CD14-positive monocyte (primary cell): ENCODE data around the gene ACTR5. TPM values are rescaled to one million over a fixed set of nuclear protein-coding genes. Genes with fewer than 3 reads are reported as not detected.

Experiments
- DNase-seq, 3 donors: peaks; one replicate each; pipeline ENCODE4 v3.0.0-alpha.2; 2011 to 2022
- H2AFZ ChIP-seq: 2 replicates; pipeline ENCODE4 v1.6.0; 2012; ENCODE audit warnings: mild to moderate bottlenecking, low read depth, low read length, inconsistent platforms; ENCODE audit not compliant: insufficient read depth, poor library complexity, severe bottlenecking
- H3K27ac ChIP-seq, 2 donors: 1 replicate in 1 of 2; 2 replicates in 1 of 2; pipeline ENCODE4 v1.5.1; 2012 to 2013; ENCODE audit warnings: low read length in 2 of 2, control low read depth in 1 of 2, inconsistent platforms in 1 of 2, low read depth in 1 of 2, mild to moderate bottlenecking in 1 of 2
- H3K27me3 ChIP-seq, 2 donors: one replicate each; pipeline versions ENCODE4 v1.6.0 to v1.6.1; 2011 to 2013; ENCODE audit warnings: low read length in 2 of 2; ENCODE audit not compliant: control insufficient read depth in 2 of 2, insufficient read depth in 2 of 2
- H3K36me3 ChIP-seq, 2 donors: replicated peaks in 1 of 2; 1 replicate in 1 of 2; 2 replicates in 1 of 2; pipeline versions ENCODE4 v1.5.1 to v1.6.1; 2012 to 2013; ENCODE audit warnings: low read length in 2 of 2, control low read depth in 1 of 2, inconsistent platforms in 1 of 2, mild to moderate bottlenecking in 1 of 2; ENCODE audit not compliant: insufficient read depth in 2 of 2, control insufficient read depth in 1 of 2
- H3K4me1 ChIP-seq, 2 donors: 1 replicate in 1 of 2; 2 replicates in 1 of 2; pipeline versions ENCODE4 v1.5.1 to v1.6.1; 2012 to 2013; ENCODE audit warnings: low read length in 2 of 2, control low read depth in 1 of 2, inconsistent platforms in 1 of 2, mild to moderate bottlenecking in 1 of 2, moderate library complexity in 1 of 2; ENCODE audit not compliant: insufficient read depth in 2 of 2, control insufficient read depth in 1 of 2
- H3K4me2 ChIP-seq: replicated peaks from 2 replicates; pipeline ENCODE3; 2012; ENCODE audit warnings: low read length, moderate library complexity, mild to moderate bottlenecking; ENCODE audit not compliant: poor library complexity, severe bottlenecking; ENCODE audit errors: extremely low read depth
- H3K4me3 ChIP-seq, 3 experiments: fragments of 200-600 bp in 1 of 3; sonication (generic) in 1 of 3; replicated peaks in 1 of 3; 1 replicate in 2 of 3; 2 replicates in 1 of 3; pipeline ENCODE4 v1.5.1; 2011 to 2013; ENCODE audit warnings: low read length in 3 of 3, mild to moderate bottlenecking in 3 of 3, control low read depth in 2 of 3, low read depth in 2 of 3, inconsistent platforms in 1 of 3, moderate library complexity in 1 of 3
- H3K79me2 ChIP-seq: 2 replicates; pipeline ENCODE4 v1.6.0; 2012; ENCODE audit warnings: mild to moderate bottlenecking, control low read depth, inconsistent platforms, low read length, moderate library complexity; ENCODE audit not compliant: insufficient read depth
- H3K9ac ChIP-seq: 2 replicates; pipeline ENCODE4 v1.6.0; 2017; ENCODE audit warnings: low read length, mild to moderate bottlenecking; ENCODE audit not compliant: insufficient read depth, poor library complexity, severe bottlenecking
- H3K9me3 ChIP-seq, 2 donors: replicated peaks in 1 of 2; 1 replicate in 1 of 2; 2 replicates in 1 of 2; pipeline versions ENCODE4 v1.5.1 to v1.6.1; 2012 to 2013; ENCODE audit warnings: low read length in 2 of 2, control low read depth in 1 of 2; ENCODE audit not compliant: control insufficient read depth in 1 of 2, insufficient read depth in 1 of 2
- H4K20me1 ChIP-seq: 2 replicates; pipeline ENCODE4 v1.6.0; 2012; ENCODE audit warnings: mild to moderate bottlenecking, low read length, control low read depth, moderate library complexity; ENCODE audit not compliant: insufficient read depth
- H3K27ac Mint-ChIP-seq, 7 donors: one replicate each; pipeline ENCODE4 v1.8.0; 2020; ENCODE audit warnings: mild to moderate bottlenecking in 7 of 7, mixed read lengths in 7 of 7, moderate library complexity in 6 of 7, inconsistent platforms in 2 of 7
- H3K27me3 Mint-ChIP-seq, 3 donors: one replicate each; pipeline ENCODE4 v1.8.0; 2021 to 2022; ENCODE audit warnings: low read depth in 3 of 3, mild to moderate bottlenecking in 3 of 3, mixed read lengths in 3 of 3, moderate library complexity in 3 of 3, inconsistent platforms in 1 of 3
- H3K36me3 Mint-ChIP-seq, 2 donors: one replicate each; pipeline ENCODE4 v1.8.0; 2020; ENCODE audit warnings: mixed read lengths in 2 of 2, inconsistent platforms in 1 of 2, mild to moderate bottlenecking in 1 of 2
- H3K4me1 Mint-ChIP-seq: one replicate; pipeline ENCODE4 v1.8.0; 2020; ENCODE audit warnings: mild to moderate bottlenecking, mixed read lengths
- H3K4me3 Mint-ChIP-seq, 2 donors: one replicate each; pipeline ENCODE4 v1.8.0; 2020; ENCODE audit warnings: mild to moderate bottlenecking in 2 of 2, mixed read lengths in 2 of 2, moderate library complexity in 1 of 2
- H3K9me3 Mint-ChIP-seq, 7 donors: one replicate each; pipeline ENCODE4 v1.8.0; 2020 to 2022; ENCODE audit warnings: mixed read lengths in 7 of 7, mild to moderate bottlenecking in 6 of 7, moderate library complexity in 6 of 7, inconsistent platforms in 2 of 7
- WGBS: methylation state at CpG from one replicate; pipeline ENCODE4 v1.1.5; 2013; ENCODE audit warnings: missing lambda C conversion rate; ENCODE audit not compliant: insufficient coverage; 5-methylcytosine and 5-hydroxymethylcytosine counted together
- intact Hi-C, 2 donors: fragments of 100-400 bp; cut with micrococcal nuclease; formaldehyde crosslinking; loops; one replicate each; pipeline versions ENCODE4 v1.15.0 to v1.15.1; 2023
- polyA plus RNA-seq, 3 donors: library from polyadenylated mRNA; depleted of rRNA in 1 of 3; unstranded in 2 of 3; stranded (reverse) in 1 of 3; fragments of 300-500 nt in 2 of 3; fragments of >200 nt in 1 of 3; fragmentation: Illumina TruSeq in 2 of 3; gene quantifications; 1 replicate in 2 of 3; 2 replicates in 1 of 3; pipeline ENCODE4 v1.2.3, GENCODE V29; 2012 to 2021
- TF ChIP-seq, protein P1 (sequence below): fragments of 200-600 bp; IDR thresholded peaks from one replicate; pipeline ENCODE4 v1.8.0; 2022; ENCODE audit warnings: antibody characterized with exemption, mild to moderate bottlenecking

ACTR5 gene
- polyA plus RNA-seq, 3 donors: 6.6 to 15.6 (median 7.3) TPM

- Histone ChIP-seq H3K27ac (no peak within 1 kb of the TSS), H3K9ac (no peak within 1 kb of the TSS), H3K9me3 (peaks cover 5 to 53% of the 10 kb centered on the region in 2 donors), H4K20me1 (no peaks in the 10 kb centered on the region), H3K4me2 (no peak within 1 kb of the TSS), H3K36me3 (no peaks in the 10 kb centered on the region), H3K4me1 (peaks cover 0 to 3% of the 10 kb centered on the region in 2 donors), H2AFZ (no peak within 1 kb of the TSS), H3K4me3 (no peak within 1 kb of the TSS), H3K79me2 (no peaks in the 10 kb centered on the region), H3K27me3 (peaks cover 76 to 98% of the 10 kb centered on the region in 2 donors)
- Mint-ChIP-seq H3K9me3 (peaks cover 0 to 33% (median 13%) of the 10 kb centered on the region in 7 donors), H3K4me3 (peak within 1 kb of the TSS; percentile 47 to 81), H3K27me3 (peaks cover 90 to 100% (median 90%) of the 10 kb centered on the region in 3 donors), H3K36me3 (peaks cover 0 to 16% of the 10 kb centered on the region in 2 donors), H3K4me1 (peaks cover 40% of the 10 kb centered on the region), H3K27ac (no peak within 1 kb of the TSS)
- DNase-seq: no peak
- TF ChIP-seq, protein P1, sequence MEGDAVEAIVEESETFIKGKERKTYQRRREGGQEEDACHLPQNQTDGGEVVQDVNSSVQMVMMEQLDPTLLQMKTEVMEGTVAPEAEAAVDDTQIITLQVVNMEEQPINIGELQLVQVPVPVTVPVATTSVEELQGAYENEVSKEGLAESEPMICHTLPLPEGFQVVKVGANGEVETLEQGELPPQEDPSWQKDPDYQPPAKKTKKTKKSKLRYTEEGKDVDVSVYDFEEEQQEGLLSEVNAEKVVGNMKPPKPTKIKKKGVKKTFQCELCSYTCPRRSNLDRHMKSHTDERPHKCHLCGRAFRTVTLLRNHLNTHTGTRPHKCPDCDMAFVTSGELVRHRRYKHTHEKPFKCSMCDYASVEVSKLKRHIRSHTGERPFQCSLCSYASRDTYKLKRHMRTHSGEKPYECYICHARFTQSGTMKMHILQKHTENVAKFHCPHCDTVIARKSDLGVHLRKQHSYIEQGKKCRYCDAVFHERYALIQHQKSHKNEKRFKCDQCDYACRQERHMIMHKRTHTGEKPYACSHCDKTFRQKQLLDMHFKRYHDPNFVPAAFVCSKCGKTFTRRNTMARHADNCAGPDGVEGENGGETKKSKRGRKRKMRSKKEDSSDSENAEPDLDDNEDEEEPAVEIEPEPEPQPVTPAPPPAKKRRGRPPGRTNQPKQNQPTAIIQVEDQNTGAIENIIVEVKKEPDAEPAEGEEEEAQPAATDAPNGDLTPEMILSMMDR: no peak
- intact Hi-C loops: no loop called here
- 2% methylated on average over 69 of the region's 76 CpGs for WGBS
These were observed 24.2 kb upstream of the ACTR5 start, which contains the start of gene SLC32A1 for GRCh38 chr20:38723848-38724625. SLC32A1 (plus strand) TSS chr20:38724486; CDS start chr20:38724725, 239 bp downstream.

DNA sequence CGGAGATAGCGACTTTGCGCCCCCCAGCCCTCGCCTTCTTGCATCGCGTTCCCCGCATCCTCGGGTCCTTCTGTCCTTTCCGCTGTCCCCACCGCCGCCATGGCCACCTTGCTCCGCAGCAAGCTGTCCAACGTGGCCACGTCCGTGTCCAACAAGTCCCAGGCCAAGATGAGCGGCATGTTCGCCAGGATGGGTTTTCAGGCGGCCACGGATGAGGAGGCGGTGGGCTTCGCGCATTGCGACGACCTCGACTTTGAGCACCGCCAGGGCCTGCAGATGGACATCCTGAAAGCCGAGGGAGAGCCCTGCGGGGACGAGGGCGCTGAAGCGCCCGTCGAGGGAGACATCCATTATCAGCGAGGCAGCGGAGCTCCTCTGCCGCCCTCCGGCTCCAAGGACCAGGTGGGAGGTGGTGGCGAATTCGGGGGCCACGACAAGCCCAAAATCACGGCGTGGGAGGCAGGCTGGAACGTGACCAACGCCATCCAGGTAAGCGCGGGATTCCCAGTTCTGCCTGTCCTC, 23.6 kb upstream of the ACTR5 start:
- intact Hi-C loops: no loop called here
- H3K4me2 ChIP-seq: no peak overlapping the region
- H3K27me3 ChIP-seq: peaks cover 76 to 98% of the 10 kb centered on the region in 2 donors
- TF ChIP-seq, protein P1: no peak
- no peaks in the 10 kb centered on the region for H4K20me1 ChIP-seq
- Mint-ChIP-seq H3K27ac (no peak overlapping the region), H3K27me3 (peaks cover 92 to 100% (median 93%) of the 10 kb centered on the region in 3 donors), H3K36me3 (peaks cover 0 to 19% of the 10 kb centered on the region in 2 donors), H3K9me3 (peaks cover 0 to 39% (median 17%) of the 10 kb centered on the region in 7 donors), H3K4me3 (peak overlapping the region in 1 of 2 donors; percentile 80), H3K4me1 (peaks cover 43% of the 10 kb centered on the region)
- peaks cover 5 to 60% of the 10 kb centered on the region in 2 donors for H3K9me3 ChIP-seq
- H3K36me3 ChIP-seq: no peaks in the 10 kb centered on the region
- no peaks in the 10 kb centered on the region for H3K79me2 ChIP-seq
- H3K27ac ChIP-seq: no peak overlapping the region
- WGBS: 6% methylated on average over 46 of the region's 46 CpGs
- H2AFZ ChIP-seq: no peak overlapping the region
- DNase-seq: no peak
- H3K9ac ChIP-seq: no peak overlapping the region
- H3K4me3 ChIP-seq: no peak overlapping the region
- H3K4me1 ChIP-seq: peaks cover 0 to 3% of the 10 kb centered on the region in 2 donors
